ENCODE data around the gene MYO3B. TPM values are rescaled to one million over a fixed set of nuclear protein-coding genes. Genes with fewer than 3 reads are reported as not detected.

MYO3B gene
- total RNA-seq, 1 experiment from 2014 or later: not detected

DNA sequence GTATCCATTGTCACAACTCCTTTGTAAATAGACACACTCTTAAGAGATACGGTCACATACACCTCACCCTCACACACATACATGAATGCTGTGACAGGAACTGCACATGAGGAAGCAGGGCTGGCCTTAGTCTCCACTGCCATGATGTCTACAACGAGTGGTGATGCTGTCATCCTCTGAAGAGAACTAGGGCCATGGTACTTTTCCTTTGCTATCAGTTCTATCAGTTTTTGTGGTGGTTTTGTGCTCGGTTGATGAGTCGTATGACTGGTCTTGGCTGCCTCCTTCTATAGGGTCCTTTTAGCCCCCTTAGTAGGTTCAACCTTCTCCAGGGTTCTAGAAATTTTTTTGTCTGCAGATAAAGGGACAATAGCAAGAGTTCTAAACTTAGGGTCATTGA, 66.0 kb downstream of the MYO3B start:
- H3K36me3 Mint-ChIP-seq (ENCODE audit: insufficient read depth, unreplicated experiment): no peaks in the 10 kb centered on the region
- H3K27me3 Mint-ChIP-seq (ENCODE audit: insufficient read depth, unreplicated experiment): peaks cover 68% of the 10 kb centered on the region
- H3K4me1 Mint-ChIP-seq (ENCODE audit: insufficient read depth, unreplicated experiment): no peaks in the 10 kb centered on the region
- POLR2A ChIA-PET: no interaction called here
- H3K9me3 Mint-ChIP-seq (ENCODE audit: unreplicated experiment): no peaks in the 10 kb centered on the region
- H3K4me3 Mint-ChIP-seq (ENCODE audit: unreplicated experiment): no peak overlapping the region
- H3K27ac Mint-ChIP-seq (ENCODE audit: low read depth, unreplicated experiment): no peak overlapping the region
- CTCF ChIA-PET: interaction anchor here (0.5 to 1.1 kb wide), 2 partner anchors 151 to 157 kb away, joined by 3 to 4 read pairs; no protein-coding TSS in a partner anchor
- intact Hi-C loops (cut with micrococcal nuclease): no loop called here
- TF ChIP-seq, protein P1, sequence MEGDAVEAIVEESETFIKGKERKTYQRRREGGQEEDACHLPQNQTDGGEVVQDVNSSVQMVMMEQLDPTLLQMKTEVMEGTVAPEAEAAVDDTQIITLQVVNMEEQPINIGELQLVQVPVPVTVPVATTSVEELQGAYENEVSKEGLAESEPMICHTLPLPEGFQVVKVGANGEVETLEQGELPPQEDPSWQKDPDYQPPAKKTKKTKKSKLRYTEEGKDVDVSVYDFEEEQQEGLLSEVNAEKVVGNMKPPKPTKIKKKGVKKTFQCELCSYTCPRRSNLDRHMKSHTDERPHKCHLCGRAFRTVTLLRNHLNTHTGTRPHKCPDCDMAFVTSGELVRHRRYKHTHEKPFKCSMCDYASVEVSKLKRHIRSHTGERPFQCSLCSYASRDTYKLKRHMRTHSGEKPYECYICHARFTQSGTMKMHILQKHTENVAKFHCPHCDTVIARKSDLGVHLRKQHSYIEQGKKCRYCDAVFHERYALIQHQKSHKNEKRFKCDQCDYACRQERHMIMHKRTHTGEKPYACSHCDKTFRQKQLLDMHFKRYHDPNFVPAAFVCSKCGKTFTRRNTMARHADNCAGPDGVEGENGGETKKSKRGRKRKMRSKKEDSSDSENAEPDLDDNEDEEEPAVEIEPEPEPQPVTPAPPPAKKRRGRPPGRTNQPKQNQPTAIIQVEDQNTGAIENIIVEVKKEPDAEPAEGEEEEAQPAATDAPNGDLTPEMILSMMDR (IDR thresholded peaks at IDR 0.05; ENCODE audit: unreplicated experiment): no peak
- DNase-seq (ENCODE audit: unreplicated experiment): no peak
- BruUV-seq (replicated peaks): no TSS peak

DNA sequence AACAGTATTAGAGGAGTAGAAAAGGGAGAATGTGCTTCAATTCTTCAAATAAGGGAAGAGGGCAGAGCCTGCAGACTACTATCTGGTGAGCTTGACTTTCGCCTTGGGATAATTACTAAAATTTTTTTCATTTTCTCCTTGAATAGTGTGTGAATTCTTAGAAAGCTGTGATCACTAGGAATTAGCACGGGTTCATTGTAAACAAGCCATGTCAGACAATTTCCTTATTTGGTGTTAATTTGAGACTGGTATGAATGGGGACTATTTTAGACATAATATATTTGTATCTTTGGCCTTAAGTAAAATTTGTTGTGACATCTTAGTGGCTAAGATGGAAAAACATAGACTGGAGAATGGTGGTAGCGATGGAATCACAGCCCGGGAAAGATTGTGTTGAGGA, 66.6 kb downstream of the MYO3B start:
- H3K4me3 Mint-ChIP-seq (ENCODE audit: unreplicated experiment): no peak overlapping the region
- H3K9me3 Mint-ChIP-seq (ENCODE audit: unreplicated experiment): no peaks in the 10 kb centered on the region
- H3K36me3 Mint-ChIP-seq (ENCODE audit: insufficient read depth, unreplicated experiment): no peaks in the 10 kb centered on the region
- TF ChIP-seq, protein P1 (IDR thresholded peaks at IDR 0.05; ENCODE audit: unreplicated experiment): no peak
- ChIA-PET POLR2A (no interaction called here), CTCF (no interaction called here)
- no peak for DNase-seq (ENCODE audit: unreplicated experiment)
- H3K27me3 Mint-ChIP-seq (ENCODE audit: insufficient read depth, unreplicated experiment): peaks cover 68% of the 10 kb centered on the region
- H3K27ac Mint-ChIP-seq (ENCODE audit: low read depth, unreplicated experiment): no peak overlapping the region
- H3K4me1 Mint-ChIP-seq (ENCODE audit: insufficient read depth, unreplicated experiment): no peaks in the 10 kb centered on the region
- intact Hi-C loops (cut with micrococcal nuclease): no loop called here
- BruUV-seq (replicated peaks): no TSS peak

DNA sequence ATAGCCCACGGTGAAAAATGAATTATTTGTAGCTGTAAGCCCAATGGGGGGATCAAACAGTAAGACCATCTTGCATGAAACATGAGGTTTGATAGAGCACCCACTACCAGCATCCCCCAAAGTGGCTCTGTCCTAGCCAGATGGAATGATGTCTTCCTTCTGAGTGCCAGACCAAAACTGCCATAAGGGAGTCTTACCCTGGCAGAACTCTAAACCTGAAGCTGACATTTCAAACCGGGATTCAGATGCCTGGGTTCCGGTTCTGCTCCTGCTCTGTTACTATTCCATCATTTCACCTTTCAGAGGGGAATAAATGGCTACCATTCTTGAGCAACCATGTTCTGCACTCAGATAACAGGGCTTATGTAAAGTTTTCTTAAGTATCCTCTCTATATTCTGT, 67.4 kb downstream of the MYO3B start:
- ChIA-PET CTCF (interaction anchor here (0.9 kb wide), 1 partner anchor 37 kb away, joined by 3 read pairs; no protein-coding TSS in a partner anchor), POLR2A (no interaction called here)
- intact Hi-C loops (cut with micrococcal nuclease): no loop called here
- Mint-ChIP-seq H3K4me1 (ENCODE audit: insufficient read depth, unreplicated experiment) (no peaks in the 10 kb centered on the region), H3K36me3 (ENCODE audit: insufficient read depth, unreplicated experiment) (no peaks in the 10 kb centered on the region), H3K27me3 (ENCODE audit: insufficient read depth, unreplicated experiment) (peaks cover 68% of the 10 kb centered on the region), H3K27ac (ENCODE audit: low read depth, unreplicated experiment) (no peak overlapping the region), H3K4me3 (ENCODE audit: unreplicated experiment) (no peak overlapping the region), H3K9me3 (ENCODE audit: unreplicated experiment) (no peaks in the 10 kb centered on the region)
- BruUV-seq (replicated peaks): no TSS peak
- no peak for DNase-seq (ENCODE audit: unreplicated experiment)
- TF ChIP-seq, protein P1 (IDR thresholded peaks at IDR 0.05; ENCODE audit: unreplicated experiment): no peak

DNA sequence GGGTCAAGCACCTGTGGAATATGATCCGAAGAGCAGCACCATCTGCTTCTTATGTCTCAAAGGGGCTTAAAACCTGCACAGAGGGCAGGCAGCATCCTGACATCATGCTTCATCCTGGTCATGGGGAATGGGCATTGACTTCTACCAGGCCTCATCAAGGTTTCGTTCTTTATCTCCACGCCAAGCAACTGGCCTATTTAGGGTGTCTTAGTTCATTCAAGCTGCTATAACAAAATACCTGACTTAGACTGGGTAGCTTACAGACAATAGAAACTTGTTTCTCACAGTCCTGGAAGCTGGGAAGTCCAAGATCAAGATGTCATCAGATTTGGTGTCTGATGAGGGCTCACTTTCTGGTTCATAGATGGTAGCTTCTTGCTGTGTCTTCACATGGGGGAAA, 69.4 kb downstream of the MYO3B start:
- Mint-ChIP-seq H3K36me3 (ENCODE audit: insufficient read depth, unreplicated experiment) (no peaks in the 10 kb centered on the region), H3K4me3 (ENCODE audit: unreplicated experiment) (no peak overlapping the region), H3K4me1 (ENCODE audit: insufficient read depth, unreplicated experiment) (no peaks in the 10 kb centered on the region), H3K9me3 (ENCODE audit: unreplicated experiment) (no peaks in the 10 kb centered on the region), H3K27ac (ENCODE audit: low read depth, unreplicated experiment) (no peak overlapping the region), H3K27me3 (ENCODE audit: insufficient read depth, unreplicated experiment) (peaks cover 52% of the 10 kb centered on the region)
- TF ChIP-seq, protein P1 (IDR thresholded peaks at IDR 0.05; ENCODE audit: unreplicated experiment): no peak
- CTCF ChIA-PET: interaction anchor here (1.7 kb wide), 1 partner anchor 114 kb away, joined by 4 read pairs; no protein-coding TSS in a partner anchor
- no TSS peak for BruUV-seq (replicated peaks)
- intact Hi-C loops (cut with micrococcal nuclease): no loop called here
- POLR2A ChIA-PET: no interaction called here
- DNase-seq (ENCODE audit: unreplicated experiment): no peak
